ENCODE results near the gene SMPDL3B.

GRCh38 chr1:27970401-27970800 lies 35.6 kb downstream of the SMPDL3B start:
- no peak for TF ChIP-seq CTCF (IDR thresholded peaks at IDR 0.05)
- no peak for TF ChIP-seq POLR2A (IDR thresholded peaks at IDR 0.05)

All from adrenal gland (tissue), 5 donors.